Activated CD8-positive, alpha-beta memory T cell treated with anti-CD3 and anti-CD28 coated beads, Interleukin-2, amount 50 U/mL, for 24 hours (primary cell): ENCODE data around the gene ANKRD27.

Experiments
- DNase-seq: peaks from one replicate; pipeline ENCODE4 v3.0.0-alpha.2; 2020; ENCODE audit errors: extremely low read depth

The ANKRD27 gene

GRCh38 chr19:32550666-32551065 is 124.3 kb downstream of the ANKRD27 start:
- no peak for DNase-seq
